Measurements from ENCODE around the gene NRTN.

GRCh38 chr19:5778402-5778801 is 26.5 kb upstream of the NRTN start:
- no peak for TF ChIP-seq EZH2 (IDR thresholded peaks at IDR 0.05; ENCODE audit: low read length)
- TF ChIP-seq CTCF (optimal IDR thresholded peaks at IDR 0.05 in 1 of 3, IDR thresholded peaks at IDR 0.05 in 1 of 3, conservative IDR thresholded peaks at IDR 0.05 in 1 of 3; ENCODE audit: extremely low read depth in 1 of 3, insufficient read depth in 2 of 3, low read length in 3 of 3) = no peak

All from keratinocyte (primary cell).